ENCODE data around the gene HTRA1.

GRCh38 chr10:122500194-122500593 is 38.8 kb downstream of the HTRA1 start:
- TF ChIP-seq CTCF (conservative IDR thresholded peaks at IDR 0.05; ENCODE audit: low read depth, low read length) (no peak), EZH2 (IDR thresholded peaks at IDR 0.05; ENCODE audit: low read length, unreplicated experiment) (no peak), EZH2phosphoT487 (IDR thresholded peaks at IDR 0.05; ENCODE audit: borderline replicate concordance, low read length) (no peak)
